ENCODE measurements around the gene CEP128. TPM values are rescaled to one million over a fixed set of nuclear protein-coding genes. Genes with fewer than 3 reads are reported as not detected.

Gene CEP128
- total RNA-seq, 4 donors from 2014 or later: 5.6 to 9.0 (median 7.5) TPM

DNA sequence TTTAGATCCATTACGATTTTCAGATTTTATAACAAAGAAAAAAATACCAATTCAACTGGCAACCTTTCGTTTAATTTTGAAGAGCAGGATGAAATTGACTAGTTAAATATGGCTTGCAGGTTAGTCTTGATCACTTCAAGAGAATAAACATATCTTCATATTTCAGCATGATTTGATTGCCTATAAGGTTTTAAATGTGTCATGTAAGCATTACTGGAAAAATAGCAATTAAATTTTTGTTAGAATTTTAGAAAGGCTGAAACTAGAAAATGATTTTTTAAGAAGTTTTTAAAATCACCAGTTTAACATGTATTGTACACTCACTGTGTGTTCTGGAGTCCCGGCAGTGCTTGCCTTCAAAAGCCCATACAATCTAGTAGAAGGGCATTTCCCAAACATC is 420.1 kb downstream of the CEP128 start:
- no peak for TF ChIP-seq CTCF (IDR thresholded peaks at IDR 0.05; ENCODE audit: low read depth)

DNA sequence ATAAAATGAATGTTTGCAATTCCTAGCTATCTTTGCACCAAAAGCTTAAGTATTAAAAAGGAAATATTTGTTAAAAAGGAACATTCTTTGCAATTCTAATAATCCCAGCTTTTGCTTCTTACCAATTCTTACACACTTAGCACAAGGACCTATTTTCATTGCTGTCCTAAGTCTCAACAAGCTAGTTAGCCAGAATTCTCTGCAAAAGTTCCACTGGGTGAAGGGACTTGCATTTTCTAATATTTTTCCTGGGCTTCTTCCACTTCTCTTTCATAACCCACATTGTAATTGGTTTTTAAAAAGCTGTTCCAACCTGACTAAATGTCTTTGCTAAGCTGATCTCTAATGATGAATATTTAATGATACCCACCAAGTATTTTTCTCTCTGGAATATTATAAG is 422.5 kb downstream of the CEP128 start:
- no peak for TF ChIP-seq CTCF (IDR thresholded peaks at IDR 0.05; ENCODE audit: low read depth)

DNA sequence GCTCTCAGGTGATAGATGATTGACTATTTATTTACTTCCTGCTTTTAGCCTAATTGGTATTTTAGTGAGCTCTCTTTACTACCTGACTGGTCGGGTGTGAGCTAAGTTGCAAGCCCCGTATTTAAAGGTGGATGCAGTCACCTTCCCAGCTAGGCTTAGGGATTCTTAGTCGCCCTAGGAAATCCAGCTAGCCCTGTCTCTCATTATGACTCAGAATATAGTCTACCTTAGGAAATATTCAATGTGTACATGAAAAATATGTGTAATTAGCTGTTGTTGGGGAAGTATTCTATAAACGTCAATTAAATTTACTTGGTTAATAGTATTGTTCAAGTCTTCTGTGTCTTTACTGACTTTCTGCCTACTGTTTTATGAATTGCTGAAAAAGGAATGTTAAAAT is 423.4 kb downstream of the CEP128 start:
- no peak for TF ChIP-seq CTCF (IDR thresholded peaks at IDR 0.05; ENCODE audit: low read depth)

DNA sequence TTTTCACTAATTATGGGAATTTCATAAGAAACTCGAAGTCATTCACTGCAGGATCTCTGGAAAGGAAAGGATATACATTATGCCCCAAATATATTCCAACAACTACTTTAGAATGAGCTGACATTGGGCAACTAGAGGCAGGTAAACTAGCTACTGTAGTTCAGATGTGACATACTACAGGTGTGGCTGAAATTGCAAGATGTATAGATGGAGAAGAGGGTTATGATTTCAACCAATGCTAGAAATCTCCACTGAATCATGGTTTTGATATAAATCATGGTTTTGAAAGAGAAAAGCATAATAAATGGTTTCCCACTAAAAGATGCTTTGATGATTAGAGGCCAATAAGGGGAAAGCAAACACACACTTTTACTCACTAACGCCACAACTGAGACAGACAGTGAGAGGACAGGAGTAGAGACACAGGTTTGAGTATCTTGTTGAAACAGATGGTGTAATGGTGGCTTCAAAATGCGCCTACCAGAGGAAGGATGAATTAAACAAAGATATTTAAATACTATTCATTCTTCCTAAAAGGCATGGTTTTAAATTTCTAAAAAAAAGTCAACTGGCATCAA is 434.2 kb downstream of the CEP128 start:
- TF ChIP-seq CTCF (IDR thresholded peaks at IDR 0.05; ENCODE audit: low read depth): no peak

DNA sequence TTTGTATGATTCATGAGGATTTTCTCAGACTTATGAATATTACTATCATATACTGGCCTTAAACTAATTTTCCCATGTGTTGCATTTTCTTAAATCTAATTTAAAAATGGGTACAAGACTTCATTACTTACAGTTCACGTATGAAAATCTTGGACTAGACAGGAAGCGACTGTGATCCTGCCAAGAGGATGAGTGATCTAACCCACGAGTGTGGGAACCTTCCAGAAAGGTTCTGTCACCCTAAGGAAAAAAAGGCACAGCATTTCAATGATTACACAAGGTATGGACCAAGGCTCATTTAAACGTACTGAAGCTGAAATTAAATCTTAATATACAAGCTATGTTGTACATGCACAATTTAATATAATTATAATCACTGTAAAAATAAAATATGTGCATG is 436.8 kb downstream of the CEP128 start:
- TF ChIP-seq CTCF (IDR thresholded peaks at IDR 0.05; ENCODE audit: low read depth): no peak

DNA sequence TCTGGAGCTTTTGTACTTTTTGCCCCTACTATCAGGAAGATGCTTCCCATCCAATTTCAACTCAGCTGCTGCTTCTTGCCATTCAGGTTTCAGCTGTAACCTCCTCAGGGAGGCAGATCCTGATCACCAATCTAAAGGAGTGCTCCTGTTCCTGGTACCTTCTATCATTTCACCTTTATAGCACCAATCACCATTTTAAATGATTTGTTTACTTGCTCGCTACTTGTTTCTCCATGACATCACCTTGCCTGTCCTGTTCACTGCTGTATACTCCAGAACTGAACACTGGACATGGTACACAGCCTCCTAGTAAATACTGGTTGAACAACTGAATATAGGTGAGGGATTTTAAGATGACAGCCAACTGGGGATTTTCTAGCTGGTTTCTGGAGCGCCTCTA is 443.0 kb downstream of the CEP128 start:
- TF ChIP-seq CTCF (IDR thresholded peaks at IDR 0.05; ENCODE audit: low read depth): no peak

DNA sequence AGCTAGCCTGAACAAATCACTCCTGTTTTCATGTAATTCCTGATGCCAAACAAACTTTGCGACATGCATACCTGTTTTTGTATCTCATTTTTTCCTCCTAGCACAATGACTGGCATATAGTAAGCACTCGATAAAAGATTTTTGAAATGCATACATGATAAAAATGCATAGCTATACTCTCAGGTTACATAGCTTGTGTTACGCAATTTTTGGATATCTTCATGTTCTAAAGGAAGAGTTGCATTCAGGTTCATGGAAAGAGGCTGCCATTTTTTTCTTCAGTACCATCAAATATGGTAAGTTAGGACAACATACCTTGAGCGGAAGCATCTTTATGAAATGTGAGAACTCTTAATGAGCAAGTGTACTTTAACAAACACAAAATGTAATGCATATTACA is 445.4 kb downstream of the CEP128 start:
- TF ChIP-seq CTCF (IDR thresholded peaks at IDR 0.05; ENCODE audit: low read depth): no peak
